Measurements from ENCODE around the gene CYP46A1.

- TF ChIP-seq, protein P1, sequence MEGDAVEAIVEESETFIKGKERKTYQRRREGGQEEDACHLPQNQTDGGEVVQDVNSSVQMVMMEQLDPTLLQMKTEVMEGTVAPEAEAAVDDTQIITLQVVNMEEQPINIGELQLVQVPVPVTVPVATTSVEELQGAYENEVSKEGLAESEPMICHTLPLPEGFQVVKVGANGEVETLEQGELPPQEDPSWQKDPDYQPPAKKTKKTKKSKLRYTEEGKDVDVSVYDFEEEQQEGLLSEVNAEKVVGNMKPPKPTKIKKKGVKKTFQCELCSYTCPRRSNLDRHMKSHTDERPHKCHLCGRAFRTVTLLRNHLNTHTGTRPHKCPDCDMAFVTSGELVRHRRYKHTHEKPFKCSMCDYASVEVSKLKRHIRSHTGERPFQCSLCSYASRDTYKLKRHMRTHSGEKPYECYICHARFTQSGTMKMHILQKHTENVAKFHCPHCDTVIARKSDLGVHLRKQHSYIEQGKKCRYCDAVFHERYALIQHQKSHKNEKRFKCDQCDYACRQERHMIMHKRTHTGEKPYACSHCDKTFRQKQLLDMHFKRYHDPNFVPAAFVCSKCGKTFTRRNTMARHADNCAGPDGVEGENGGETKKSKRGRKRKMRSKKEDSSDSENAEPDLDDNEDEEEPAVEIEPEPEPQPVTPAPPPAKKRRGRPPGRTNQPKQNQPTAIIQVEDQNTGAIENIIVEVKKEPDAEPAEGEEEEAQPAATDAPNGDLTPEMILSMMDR (IDR thresholded peaks at IDR 0.05; ENCODE audit: insufficient read depth, low read length, poor library complexity, severe bottlenecking), result no peak
- no peak for TF ChIP-seq EZH2phosphoT487 (conservative IDR thresholded peaks at IDR 0.05; ENCODE audit: low read length)
Measured at GRCh38 chr14:99663386-99664057, 20.6 kb upstream of the CYP46A1 start.

Measured in SU-DHL-6 (cell line).